ENCODE results near the gene SKAP1. TPM values are rescaled to one million over a fixed set of nuclear protein-coding genes. Genes with fewer than 3 reads are reported as not detected.

SKAP1 gene
- total RNA-seq, 1 donor from 2014 or later, result 25.3 TPM

- no peaks in the 10 kb centered on the region for H3K27me3 Mint-ChIP-seq
- peaks cover 25% of the 10 kb centered on the region for H3K4me1 Mint-ChIP-seq
- TF ChIP-seq CTCF (IDR thresholded peaks at IDR 0.05), result no peak
- ChIA-PET CTCF (no interaction called here), POLR2A (interaction anchor here (0.6 kb wide), 1 partner anchor 153 kb away, joined by 5 read pairs; no protein-coding TSS in a partner anchor)
- ATAC-seq (ENCODE audit: low read depth), result peak; percentile 37
- H3K36me3 Mint-ChIP-seq (ENCODE audit: low read depth), result peaks cover 2% of the 10 kb centered on the region
- no peak overlapping the region for H3K4me3 Mint-ChIP-seq
- H3K9me3 Mint-ChIP-seq, result no peaks in the 10 kb centered on the region
- intact Hi-C loops (cut with micrococcal nuclease), result no loop called here
- no peak for DNase-seq
- no peak overlapping the region for H3K27ac Mint-ChIP-seq
Measured at GRCh38 chr17:48241131-48241591, 188.9 kb downstream of the SKAP1 start.

- H3K27me3 Mint-ChIP-seq, result no peaks in the 10 kb centered on the region
- no peak overlapping the region for H3K4me3 Mint-ChIP-seq
- no peaks in the 10 kb centered on the region for H3K9me3 Mint-ChIP-seq
- H3K36me3 Mint-ChIP-seq (ENCODE audit: low read depth), result peaks cover 2% of the 10 kb centered on the region
- TF ChIP-seq CTCF (IDR thresholded peaks at IDR 0.05), result no peak
- peaks cover 25% of the 10 kb centered on the region for H3K4me1 Mint-ChIP-seq
- H3K27ac Mint-ChIP-seq, result no peak overlapping the region
- CTCF ChIA-PET, result interaction anchor here (0.7 kb wide), 1 partner anchor 242 kb away, joined by 3 read pairs; no protein-coding TSS in a partner anchor
- intact Hi-C loops (cut with micrococcal nuclease), result no loop called here
- ATAC-seq (ENCODE audit: low read depth), result no peak
- POLR2A ChIA-PET, result no interaction called here
- DNase-seq, result no peak
Measured at GRCh38 chr17:48240562-48241130, 189.4 kb downstream of the SKAP1 start.

GRCh38 chr17:48240122-48240521 is 189.9 kb downstream of the SKAP1 start:
- H3K4me3 Mint-ChIP-seq, result no peak overlapping the region
- no peak for TF ChIP-seq CTCF (IDR thresholded peaks at IDR 0.05)
- peaks cover 2% of the 10 kb centered on the region for H3K36me3 Mint-ChIP-seq (ENCODE audit: low read depth)
- intact Hi-C loops (cut with micrococcal nuclease), result no loop called here
- H3K27me3 Mint-ChIP-seq, result no peaks in the 10 kb centered on the region
- peaks cover 25% of the 10 kb centered on the region for H3K4me1 Mint-ChIP-seq
- no peaks in the 10 kb centered on the region for H3K9me3 Mint-ChIP-seq
- no peak overlapping the region for H3K27ac Mint-ChIP-seq
- ATAC-seq (ENCODE audit: low read depth) (no peak), DNase-seq (no peak)
- CTCF ChIA-PET, result interaction anchor here (0.7 kb wide), 1 partner anchor 243 kb away, joined by 3 read pairs; no protein-coding TSS in a partner anchor
- POLR2A ChIA-PET, result interaction anchor here (0.6 kb wide), 1 partner anchor 114 kb away, joined by 5 read pairs; no protein-coding TSS in a partner anchor

- Mint-ChIP-seq H3K9me3 (no peaks in the 10 kb centered on the region), H3K27me3 (no peaks in the 10 kb centered on the region), H3K4me1 (peaks cover 25% of the 10 kb centered on the region), H3K27ac (no peak overlapping the region), H3K4me3 (no peak overlapping the region), H3K36me3 (ENCODE audit: low read depth) (peaks cover 2% of the 10 kb centered on the region)
- intact Hi-C loops (cut with micrococcal nuclease), result no loop called here
- DNase-seq (no peak), ATAC-seq (ENCODE audit: low read depth) (no peak)
- POLR2A ChIA-PET, result interaction anchor here (0.6 kb wide), 1 partner anchor 114 kb away, joined by 5 read pairs; no protein-coding TSS in a partner anchor
- CTCF ChIA-PET, result no interaction called here
- no peak for TF ChIP-seq CTCF (IDR thresholded peaks at IDR 0.05)
Measured at GRCh38 chr17:48239603-48239995, 190.4 kb downstream of the SKAP1 start.

- ChIA-PET POLR2A (no interaction called here), CTCF (interaction anchor here (1.1 kb wide), 1 partner anchor 24 kb away, joined by 3 read pairs; no protein-coding TSS in a partner anchor)
- Mint-ChIP-seq H3K27ac (no peak overlapping the region), H3K4me3 (no peak overlapping the region), H3K36me3 (ENCODE audit: low read depth) (peaks cover 2% of the 10 kb centered on the region), H3K27me3 (no peaks in the 10 kb centered on the region), H3K4me1 (peaks cover 20% of the 10 kb centered on the region), H3K9me3 (no peaks in the 10 kb centered on the region)
- DNase-seq (no peak), ATAC-seq (ENCODE audit: low read depth) (no peak)
- intact Hi-C loops (cut with micrococcal nuclease), result no loop called here
- TF ChIP-seq CTCF (IDR thresholded peaks at IDR 0.05), result no peak
Measured at GRCh38 chr17:48238933-48239602, 190.9 kb downstream of the SKAP1 start.
